Posterior vena cava (tissue), 2 donors: Measurements from ENCODE around the gene LCK. TPM values are rescaled to one million over a fixed set of nuclear protein-coding genes. Genes with fewer than 3 reads are reported as not detected.
"Not testable (repeated sequence)": the region's sequence is repeated elsewhere in the genome, so short reads cannot be mapped to it uniquely, and the experiment has no call there.

ENCODE experiments used
- DNase-seq: peaks from one replicate; pipeline ENCODE4 v3.0.0-alpha.2; 2020; ENCODE audit warnings: low spot score
- intact Hi-C, 2 donors: fragments of 100-400 bp; cut with DNase I; formaldehyde crosslinking; loops; one replicate each; pipeline versions ENCODE4 v1.14.1 to v1.14.2; 2022 to 2023
- total RNA-seq, 2 donors: library from RNA; stranded (reverse); fragmentation: NEBNext Ultra II Directional; extraction: Animal tissue kit (Norgen Biotek cat#: 25700); gene quantifications; one replicate each; pipeline ENCODE4 v1.2.1, GENCODE V29; 2021
- donor health status: DM: yes; HTN: yes; CAD: no.
- donor health status: DM: yes; HTN: yes; CAD: no.

LCK gene
- total RNA-seq, 2 donors from 2014 or later, result 1.1 to 1.3 TPM

GRCh38 chr1:32232558-32233304 lies 18.3 kb upstream of the LCK start:
- no peak for DNase-seq
- intact Hi-C loops, result no loop called here

- intact Hi-C loops, result no loop called here
- DNase-seq, result no peak
These were observed 16.3 kb upstream of the LCK start for GRCh38 chr1:32234792-32235191.

- intact Hi-C loops, result no loop called here
These were observed 11.7 kb upstream of the LCK start for GRCh38 chr1:32239337-32239736.

GRCh38 chr1:32239790-32240139 lies 11.3 kb upstream of the LCK start:
- intact Hi-C loops, result no loop called here
- DNase-seq, result no peak

More at GRCh38 chr1:32239337-32239736, 11.7 kb upstream of the LCK start:
- no peak for DNase-seq

- intact Hi-C loops, result no loop called here
- peak; percentile 90 for DNase-seq
These were observed 10.7 kb upstream of the LCK start for GRCh38 chr1:32240140-32240951.

- intact Hi-C loops, result no loop called here
- peak; percentile 88 for DNase-seq
These were observed 9.9 kb upstream of the LCK start for GRCh38 chr1:32241001-32241763.

GRCh38 chr1:32242341-32242851 lies 8.7 kb upstream of the LCK start:
- intact Hi-C loops, result no loop called here

GRCh38 chr1:32246888-32247273 lies 4.2 kb upstream of the LCK start, which contains the start of gene FAM167B:
TSS of gene FAM167B (plus strand) at chr1:32247222. CDS start at chr1:32247422, 200 bp downstream.
- intact Hi-C loops, result no loop called here
- DNase-seq, result peak; percentile 86

More at GRCh38 chr1:32242341-32242851, 8.7 kb upstream of the LCK start:
- no peak for DNase-seq

GRCh38 chr1:32247452-32247851 lies 3.6 kb upstream of the LCK start:
- intact Hi-C loops, result no loop called here
- DNase-seq, result no peak

GRCh38 chr1:32247983-32248889 lies 2.8 kb upstream of the LCK start:
- intact Hi-C loops, result no loop called here
- peak; percentile 96 for DNase-seq

GRCh38 chr1:32249831-32250525 lies 1.1 kb upstream of the LCK start:
- intact Hi-C loops, result no loop called here
- no peak for DNase-seq

- intact Hi-C loops, result no loop called here
- DNase-seq, result no peak
These were observed 4.3 kb downstream of the LCK start for GRCh38 chr1:32255072-32256071.

GRCh38 chr1:32256473-32257226 lies 5.6 kb downstream of the LCK start:
- DNase-seq, result no peak

GRCh38 chr1:32257227-32257508 lies 6.1 kb downstream of the LCK start:
- no peak for DNase-seq
- intact Hi-C loops, result no loop called here

More at GRCh38 chr1:32256473-32257226, 5.6 kb downstream of the LCK start:
- intact Hi-C loops, result no loop called here

GRCh38 chr1:32263236-32263593 lies 12.2 kb downstream of the LCK start:
- DNase-seq, intact Hi-C loops: not testable (repeated sequence)

GRCh38 chr1:32263744-32264143 lies 12.7 kb downstream of the LCK start:
- intact Hi-C loops, result no loop called here
- no peak for DNase-seq
